ENCODE results near the gene RGS21. TPM values are rescaled to one million over a fixed set of nuclear protein-coding genes. Genes with fewer than 3 reads are reported as not detected.

RGS21 gene
- total RNA-seq, result not detected in 2 replicates

GRCh38 chr1:192316942-192317450, at the start of gene RGS21:
Gene RGS21, plus strand, starts transcription at chr1:192316992. Its CDS starts 26,045 bp downstream, at chr1:192343037.

Other genes starting within 250 kb of the RGS21 start
- gene RGS18, start 158.5 kb upstream of the RGS21 start, total RNA-seq, result 0.16 TPM in 1 of 2 replicates, not detected in the other

Data from cardiac atrium fibroblast (primary cell).